Measurements from ENCODE around the gene CPB1. TPM values are rescaled to one million over a fixed set of nuclear protein-coding genes. Genes with fewer than 3 reads are reported as not detected.

Gene CPB1
- total and polyA plus RNA-seq, 10 of the 15 experiments (the other 5 are each of a cell fraction or from before 2014, with no cell fraction given) = 4.8 TPM; not detected in 9

DNA sequence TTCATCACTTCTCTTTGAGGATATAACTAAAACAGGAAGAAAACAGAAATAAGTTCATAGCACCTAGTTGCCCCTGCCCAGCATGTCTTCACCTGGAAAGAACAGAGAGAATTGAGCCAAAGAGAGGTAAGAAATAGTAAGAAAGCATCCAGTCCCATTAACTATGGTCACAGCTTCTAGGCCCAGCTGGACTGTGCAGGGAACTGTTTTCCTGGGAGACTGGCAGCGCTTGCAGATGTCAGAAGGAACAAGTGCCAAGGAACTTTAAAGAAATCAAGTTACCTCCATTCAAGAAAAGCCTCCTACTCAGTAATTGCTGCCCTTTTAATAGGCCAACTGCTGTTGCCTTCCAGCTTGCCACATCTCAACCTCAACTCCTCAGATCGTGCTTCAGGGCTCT lies 17.8 kb upstream of the CPB1 start:
- 0% methylated on average over 2 of the region's 2 CpGs for WGBS (ENCODE audit: insufficient coverage, insufficient replicate concordance, low lambda C conversion rate, missing lambda C conversion rate)
- no TSS peak for BruUV-seq (replicated peaks)
- Histone ChIP-seq H3K27ac (ENCODE audit: control insufficient read depth, insufficient read depth) (no peak overlapping the region), H4K20me1 (ENCODE audit: control insufficient read depth, insufficient read depth) (no peaks in the 10 kb centered on the region), H3K4me2 (ENCODE audit: control insufficient read depth, insufficient read depth) (no peak overlapping the region), H2AFZ (ENCODE audit: control insufficient read depth, low read depth, low read length) (no peak overlapping the region), H3K36me3 (ENCODE audit: control insufficient read depth in 2 of 2, insufficient read depth in 2 of 2, low read length in 1 of 2) (no peaks in the 10 kb centered on the region), H3K4me3 (no peak overlapping the region), H3K9ac (ENCODE audit: control insufficient read depth, insufficient read depth, low read length) (no peak overlapping the region), H3K27me3 (replicated peaks in 1 of 2; ENCODE audit: control insufficient read depth in 2 of 2, insufficient read depth in 2 of 2, low read length in 1 of 2) (no peaks in the 10 kb centered on the region; a peak in 1 of 4 replicates), H3K79me2 (ENCODE audit: control insufficient read depth, insufficient read depth, low read length) (no peaks in the 10 kb centered on the region), H3K4me1 (ENCODE audit: control insufficient read depth, insufficient read depth, low read length) (no peaks in the 10 kb centered on the region), H3K9me3 (replicated peaks; ENCODE audit: control insufficient read depth, insufficient read depth, low read length) (no peaks in the 10 kb centered on the region)
- in situ Hi-C loops (cut with MboI) (no loop called here), intact Hi-C loops (cut with micrococcal nuclease; ENCODE audit: unreplicated experiment) (no loop called here)
- RAD21 ChIA-PET (ENCODE audit: unreplicated experiment) = no interaction called here
- POLR2A ChIA-PET = no interaction called here
- ATAC-seq = no peak
- CTCF ChIA-PET = no interaction called here
- SMC1A ChIA-PET (ENCODE audit: uncharacterized antibody, unreplicated experiment) = interaction anchor here (1.3 kb wide), 1 partner anchor 13 kb away, joined by 3 read pairs; no protein-coding TSS in a partner anchor
- TF ChIP-seq BCL3 (IDR thresholded peaks at IDR 0.05; ENCODE audit: borderline replicate concordance, insufficient read depth, low read depth, low read length, poor library complexity, severe bottlenecking) (no peak), ZBTB4 (CRISPR knock-in tag; IDR thresholded peaks at IDR 0.05) (no peak), BRCA1 (IDR thresholded peaks at IDR 0.05; ENCODE audit: low read depth, low read length) (no peak)
- TF ChIP-seq, protein P1, sequence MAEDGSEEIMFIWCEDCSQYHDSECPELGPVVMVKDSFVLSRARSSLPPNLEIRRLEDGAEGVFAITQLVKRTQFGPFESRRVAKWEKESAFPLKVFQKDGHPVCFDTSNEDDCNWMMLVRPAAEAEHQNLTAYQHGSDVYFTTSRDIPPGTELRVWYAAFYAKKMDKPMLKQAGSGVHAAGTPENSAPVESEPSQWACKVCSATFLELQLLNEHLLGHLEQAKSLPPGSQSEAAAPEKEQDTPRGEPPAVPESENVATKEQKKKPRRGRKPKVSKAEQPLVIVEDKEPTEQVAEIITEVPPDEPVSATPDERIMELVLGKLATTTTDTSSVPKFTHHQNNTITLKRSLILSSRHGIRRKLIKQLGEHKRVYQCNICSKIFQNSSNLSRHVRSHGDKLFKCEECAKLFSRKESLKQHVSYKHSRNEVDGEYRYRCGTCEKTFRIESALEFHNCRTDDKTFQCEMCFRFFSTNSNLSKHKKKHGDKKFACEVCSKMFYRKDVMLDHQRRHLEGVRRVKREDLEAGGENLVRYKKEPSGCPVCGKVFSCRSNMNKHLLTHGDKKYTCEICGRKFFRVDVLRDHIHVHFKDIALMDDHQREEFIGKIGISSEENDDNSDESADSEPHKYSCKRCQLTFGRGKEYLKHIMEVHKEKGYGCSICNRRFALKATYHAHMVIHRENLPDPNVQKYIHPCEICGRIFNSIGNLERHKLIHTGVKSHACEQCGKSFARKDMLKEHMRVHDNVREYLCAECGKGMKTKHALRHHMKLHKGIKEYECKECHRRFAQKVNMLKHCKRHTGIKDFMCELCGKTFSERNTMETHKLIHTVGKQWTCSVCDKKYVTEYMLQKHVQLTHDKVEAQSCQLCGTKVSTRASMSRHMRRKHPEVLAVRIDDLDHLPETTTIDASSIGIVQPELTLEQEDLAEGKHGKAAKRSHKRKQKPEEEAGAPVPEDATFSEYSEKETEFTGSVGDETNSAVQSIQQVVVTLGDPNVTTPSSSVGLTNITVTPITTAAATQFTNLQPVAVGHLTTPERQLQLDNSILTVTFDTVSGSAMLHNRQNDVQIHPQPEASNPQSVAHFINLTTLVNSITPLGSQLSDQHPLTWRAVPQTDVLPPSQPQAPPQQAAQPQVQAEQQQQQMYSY (CRISPR knock-in tag; IDR thresholded peaks at IDR 0.05) = no peak
- TF ChIP-seq, protein P2, sequence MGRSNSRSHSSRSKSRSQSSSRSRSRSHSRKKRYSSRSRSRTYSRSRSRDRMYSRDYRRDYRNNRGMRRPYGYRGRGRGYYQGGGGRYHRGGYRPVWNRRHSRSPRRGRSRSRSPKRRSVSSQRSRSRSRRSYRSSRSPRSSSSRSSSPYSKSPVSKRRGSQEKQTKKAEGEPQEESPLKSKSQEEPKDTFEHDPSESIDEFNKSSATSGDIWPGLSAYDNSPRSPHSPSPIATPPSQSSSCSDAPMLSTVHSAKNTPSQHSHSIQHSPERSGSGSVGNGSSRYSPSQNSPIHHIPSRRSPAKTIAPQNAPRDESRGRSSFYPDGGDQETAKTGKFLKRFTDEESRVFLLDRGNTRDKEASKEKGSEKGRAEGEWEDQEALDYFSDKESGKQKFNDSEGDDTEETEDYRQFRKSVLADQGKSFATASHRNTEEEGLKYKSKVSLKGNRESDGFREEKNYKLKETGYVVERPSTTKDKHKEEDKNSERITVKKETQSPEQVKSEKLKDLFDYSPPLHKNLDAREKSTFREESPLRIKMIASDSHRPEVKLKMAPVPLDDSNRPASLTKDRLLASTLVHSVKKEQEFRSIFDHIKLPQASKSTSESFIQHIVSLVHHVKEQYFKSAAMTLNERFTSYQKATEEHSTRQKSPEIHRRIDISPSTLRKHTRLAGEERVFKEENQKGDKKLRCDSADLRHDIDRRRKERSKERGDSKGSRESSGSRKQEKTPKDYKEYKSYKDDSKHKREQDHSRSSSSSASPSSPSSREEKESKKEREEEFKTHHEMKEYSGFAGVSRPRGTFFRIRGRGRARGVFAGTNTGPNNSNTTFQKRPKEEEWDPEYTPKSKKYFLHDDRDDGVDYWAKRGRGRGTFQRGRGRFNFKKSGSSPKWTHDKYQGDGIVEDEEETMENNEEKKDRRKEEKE (IDR thresholded peaks at IDR 0.05) = no peak
- no peak for DNase-seq (ENCODE audit: low read depth, low spot score)
- no peak for FAIRE-seq
